GM19468 (cell line): ENCODE measurements around the gene OR2B3.
"Not testable (repeated sequence)": the region's sequence is repeated elsewhere in the genome, so short reads cannot be mapped to it uniquely, and the experiment has no call there.

Experiments used
- ATAC-seq: cut with Tn5 transposase; IDR thresholded peaks from one replicate; pipeline ENCODE4 v1.9.1; 2021; ENCODE audit warnings: mild to moderate bottlenecking, moderate library complexity, moderate number of reproducible peaks; ENCODE audit not compliant: unreplicated experiment; ENCODE audit errors: extremely low read depth

Gene OR2B3, protein sequence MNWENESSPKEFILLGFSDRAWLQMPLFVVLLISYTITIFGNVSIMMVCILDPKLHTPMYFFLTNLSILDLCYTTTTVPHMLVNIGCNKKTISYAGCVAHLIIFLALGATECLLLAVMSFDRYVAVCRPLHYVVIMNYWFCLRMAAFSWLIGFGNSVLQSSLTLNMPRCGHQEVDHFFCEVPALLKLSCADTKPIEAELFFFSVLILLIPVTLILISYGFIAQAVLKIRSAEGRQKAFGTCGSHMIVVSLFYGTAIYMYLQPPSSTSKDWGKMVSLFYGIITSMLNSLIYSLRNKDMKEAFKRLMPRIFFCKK

DNA sequence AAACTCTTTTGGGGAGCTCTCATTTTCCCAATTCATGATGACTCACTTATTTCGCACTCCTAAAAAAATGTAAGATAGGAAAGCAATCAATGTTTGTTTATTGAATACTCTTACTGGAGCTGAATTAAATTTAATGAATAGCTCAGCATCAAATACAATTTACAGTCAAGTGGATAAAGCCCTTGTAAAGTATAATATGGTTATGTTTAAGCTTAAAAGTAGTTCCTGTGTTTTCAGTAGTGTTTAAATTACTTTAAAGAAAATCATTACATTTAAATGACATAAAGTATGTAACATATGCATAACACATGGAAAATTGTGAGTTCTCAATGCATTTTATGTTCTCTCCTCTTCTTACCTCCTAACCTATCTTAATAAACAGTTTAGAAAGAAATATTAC lies at the start of gene OR2B3:
Gene OR2B3, minus strand, starts transcription at position 101 of the 400 bp plus-strand sequence. Its CDS starts 65 bp downstream, at position 36.
- ATAC-seq, result no peak

DNA sequence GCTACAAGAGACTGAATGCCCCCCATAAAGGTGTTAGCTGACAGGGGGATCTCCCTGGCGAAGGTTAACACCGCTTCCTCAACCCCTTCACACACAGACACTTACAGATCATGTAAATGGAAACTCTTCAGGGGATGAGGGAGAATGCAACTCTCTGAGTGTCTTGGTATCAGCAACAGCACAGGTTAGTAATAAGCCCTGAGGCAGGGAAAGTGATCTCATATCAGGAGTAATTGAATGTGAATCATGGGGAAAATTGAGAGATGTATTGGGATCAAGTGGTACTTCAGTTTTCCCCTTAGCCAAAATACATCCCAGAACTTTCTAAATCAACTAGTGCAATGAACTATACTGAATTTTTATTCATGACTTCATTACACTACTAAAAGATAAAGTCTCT lies 44.6 kb upstream of the OR2B3 start:
- no peak for ATAC-seq

DNA sequence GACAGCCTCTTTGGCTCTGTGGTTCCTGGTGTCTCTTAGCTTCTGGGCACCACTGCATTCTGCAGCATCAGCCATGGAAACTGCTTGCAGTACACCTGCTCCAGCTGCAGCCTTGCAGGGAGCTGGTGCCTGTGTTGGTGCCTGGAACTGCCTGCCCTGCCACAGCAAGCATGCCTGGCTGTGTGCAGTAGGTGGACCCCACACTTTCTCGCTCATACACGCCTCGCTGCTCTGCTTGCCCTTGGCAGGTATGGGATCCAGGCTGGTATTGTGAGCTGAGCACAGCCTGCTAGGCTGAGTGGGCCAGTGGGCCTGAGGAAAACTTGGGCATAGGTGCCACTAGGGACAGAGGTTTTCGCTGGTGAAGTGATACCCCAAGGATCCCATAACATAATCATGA lies 43.5 kb upstream of the OR2B3 start:
- no peak for ATAC-seq

DNA sequence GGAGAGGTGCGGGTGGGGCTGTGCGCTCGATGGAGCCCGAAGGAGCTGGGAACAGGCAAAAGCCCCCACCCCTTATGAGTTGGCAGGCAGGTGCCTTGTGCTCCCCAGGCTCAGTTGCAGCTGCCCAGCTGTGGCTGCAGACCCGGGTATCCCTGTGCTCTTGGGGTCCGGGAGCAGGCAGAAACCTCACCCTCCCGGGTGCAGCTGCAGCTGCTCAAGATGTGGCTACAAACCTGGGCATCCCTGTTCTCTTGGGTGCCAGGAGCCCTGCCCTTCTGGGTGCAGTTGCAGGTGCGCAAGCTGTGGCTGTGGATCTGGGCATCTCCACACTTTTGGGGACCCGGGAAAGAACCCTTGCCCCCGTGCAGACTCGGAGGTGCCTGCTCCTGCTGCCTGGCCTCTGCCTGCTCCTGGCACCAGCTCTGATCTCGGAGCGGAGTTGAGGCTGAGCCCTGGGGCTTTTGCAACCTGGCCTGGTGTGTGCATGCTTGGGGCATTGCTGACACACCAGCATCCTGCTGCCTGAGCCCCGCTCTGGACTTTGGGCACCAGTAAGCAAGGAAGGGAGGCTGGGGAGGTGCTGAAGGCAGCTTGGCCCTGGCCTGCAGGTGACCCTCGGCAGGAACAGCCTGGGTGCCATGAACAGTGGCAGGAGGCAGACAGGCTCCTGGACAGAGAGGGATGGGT lies 42.4 kb upstream of the OR2B3 start:
- no peak for ATAC-seq

DNA sequence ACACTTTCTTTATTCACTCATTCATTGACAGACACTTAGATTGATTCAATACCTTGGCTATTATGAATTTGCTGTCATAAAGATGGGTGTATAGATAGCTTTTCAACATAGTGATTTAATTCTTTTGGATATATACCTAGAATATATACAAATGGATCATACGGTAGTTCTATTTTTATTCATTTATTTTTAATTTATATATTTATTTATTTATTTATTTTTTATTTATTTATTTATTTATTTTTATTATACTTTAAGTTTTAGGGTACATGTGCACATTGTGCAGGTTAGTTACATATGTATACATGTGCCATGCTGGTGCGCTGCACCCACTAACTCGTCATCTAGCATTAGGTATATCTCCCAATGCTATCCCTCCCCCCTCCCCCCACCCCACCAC lies 27.9 kb upstream of the OR2B3 start:
- ATAC-seq, result not testable (repeated sequence)

DNA sequence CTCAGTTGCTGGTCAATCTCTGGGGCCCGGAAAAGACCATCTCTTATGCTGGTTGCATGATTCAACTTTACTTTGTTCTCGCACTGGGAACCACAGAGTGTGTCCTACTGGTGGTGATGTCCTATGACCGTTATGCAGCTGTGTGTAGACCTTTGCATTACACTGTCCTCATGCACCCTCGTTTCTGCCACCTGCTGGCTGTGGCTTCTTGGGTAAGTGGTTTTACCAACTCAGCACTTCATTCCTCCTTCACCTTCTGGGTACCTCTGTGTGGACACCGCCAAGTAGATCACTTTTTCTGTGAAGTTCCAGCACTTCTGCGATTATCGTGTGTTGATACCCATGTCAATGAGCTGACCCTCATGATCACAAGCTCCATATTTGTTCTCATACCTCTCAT lies 25.0 kb upstream of the OR2B3 start:
- ATAC-seq, result no peak

DNA sequence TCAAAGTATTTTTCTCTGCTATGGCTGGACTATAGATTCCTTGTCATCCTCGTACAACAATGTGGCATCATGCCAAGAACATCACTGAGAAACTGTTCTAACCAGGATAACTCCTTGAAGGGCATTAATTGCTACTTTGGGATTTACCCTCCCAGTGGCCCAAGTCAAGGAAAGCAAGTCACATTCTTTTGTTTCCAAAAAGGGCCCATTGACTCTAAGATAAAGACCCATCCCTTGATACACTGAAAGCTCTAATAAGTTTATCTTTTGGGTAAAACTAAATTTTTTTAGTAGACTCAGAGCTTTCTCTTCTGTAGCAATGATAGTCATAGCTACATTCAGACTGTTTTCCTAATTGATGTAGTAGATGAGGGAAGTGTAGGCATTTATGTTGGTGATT lies 20.6 kb upstream of the OR2B3 start, which contains the start of gene OR2J3:
Gene OR2J3, plus strand, starts transcription at position 301 of the 400 bp plus-strand sequence. CDS start 3,833 bp downstream, outside the sequence.
- no peak for ATAC-seq

DNA sequence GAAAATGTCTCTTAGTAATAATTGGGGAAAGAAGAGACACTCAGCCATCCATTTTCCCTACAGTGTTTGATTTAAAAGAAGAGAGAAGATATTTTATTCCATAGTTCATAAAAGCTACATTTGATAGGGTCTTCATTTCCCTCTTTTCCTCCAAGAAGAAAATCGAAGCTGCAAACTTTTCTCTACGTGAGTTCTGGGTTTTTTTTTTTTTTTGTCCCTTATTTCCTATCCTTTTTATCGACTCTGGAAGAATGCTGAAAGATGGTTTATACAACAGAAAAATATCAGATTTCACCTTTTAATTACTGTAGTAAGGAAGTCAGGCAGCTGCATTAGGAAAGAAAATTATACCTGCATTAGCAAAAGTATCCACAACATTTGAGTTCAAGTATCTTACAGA lies 12.1 kb upstream of the OR2B3 start, which contains the start of gene OR2J1:
Gene OR2J1, plus strand, starts transcription at position 301 of the 400 bp plus-strand sequence. CDS start 1,453 bp downstream, outside the sequence.
- no peak for ATAC-seq

DNA sequence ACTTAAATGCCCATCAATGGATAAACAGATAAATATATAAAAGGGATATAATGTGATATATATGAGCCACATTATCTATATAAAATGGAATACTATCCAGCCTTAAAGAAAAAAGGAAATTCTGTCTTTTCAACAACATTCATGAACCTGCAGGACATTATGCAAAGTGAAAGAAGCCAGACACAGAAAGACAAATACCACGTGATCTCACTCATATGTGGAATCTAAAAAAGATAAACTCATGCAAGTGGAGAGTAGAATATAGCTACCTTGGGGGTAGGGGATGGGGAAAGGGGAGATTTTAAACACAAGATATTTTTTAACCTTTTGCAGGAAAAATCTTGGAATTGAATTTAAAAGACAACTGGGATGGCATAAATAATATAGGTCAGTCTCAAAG lies 10.7 kb upstream of the OR2B3 start:
- no peak for ATAC-seq

DNA sequence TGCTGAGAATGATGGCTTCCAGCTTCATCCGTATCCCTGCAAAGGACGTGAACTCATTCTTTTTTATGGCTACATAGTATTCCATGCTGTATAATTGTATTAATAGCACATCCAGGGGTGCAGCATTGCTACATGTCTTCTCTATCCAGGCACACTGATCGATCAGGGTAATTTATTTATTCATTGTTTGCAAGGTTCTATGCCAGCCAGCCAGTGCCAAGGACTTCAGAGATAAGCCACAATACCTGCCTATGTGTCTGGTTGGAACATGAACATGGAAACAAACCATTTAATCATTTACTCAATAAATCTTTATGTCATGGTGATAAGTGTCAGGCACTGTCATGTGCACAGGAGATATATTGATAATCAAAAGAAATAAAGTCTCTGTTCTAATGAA lies 5.8 kb upstream of the OR2B3 start:
- no peak for ATAC-seq

DNA sequence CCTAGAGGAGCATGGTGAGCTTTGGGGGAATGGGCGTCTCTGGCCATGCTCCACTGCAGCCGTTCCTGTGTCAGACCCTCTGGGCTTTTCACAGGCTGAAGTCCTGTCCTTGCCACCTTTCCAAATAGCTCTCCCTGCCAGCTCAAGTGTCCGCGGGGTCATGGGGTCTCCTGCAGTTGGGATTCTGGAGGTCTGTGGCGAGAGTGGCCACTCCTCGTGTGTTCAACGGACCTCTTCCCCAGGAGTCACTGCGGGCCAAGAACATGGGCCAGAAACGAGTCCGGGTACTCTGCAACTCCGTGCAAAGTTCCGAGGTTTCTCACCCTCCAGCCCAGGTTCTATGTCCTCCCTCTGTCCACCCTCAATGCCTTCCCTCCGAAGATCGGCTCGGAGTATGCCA lies 4.7 kb downstream of the OR2B3 start:
- ATAC-seq, result no peak

DNA sequence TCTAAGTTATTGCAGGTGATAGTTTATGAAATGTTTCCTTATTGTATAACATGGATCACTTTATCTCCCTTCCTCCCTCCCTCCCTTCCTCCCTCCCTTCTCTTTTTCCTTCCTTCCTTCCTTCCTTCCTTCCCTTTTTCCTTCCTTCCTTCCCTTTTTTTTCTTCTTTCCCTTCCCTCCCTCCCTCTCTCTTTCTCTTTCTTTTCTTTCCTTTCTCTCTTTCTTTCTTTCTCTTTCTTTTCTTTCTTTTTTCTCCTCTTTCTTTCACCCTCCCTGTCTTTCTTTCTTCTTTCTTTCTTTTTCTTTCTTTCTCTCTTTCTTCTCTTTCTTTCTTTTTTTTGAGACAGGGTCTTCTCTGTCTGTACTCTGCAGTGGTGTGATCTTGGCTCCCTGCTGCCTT lies 5.8 kb downstream of the OR2B3 start:
- ATAC-seq, result no peak

DNA sequence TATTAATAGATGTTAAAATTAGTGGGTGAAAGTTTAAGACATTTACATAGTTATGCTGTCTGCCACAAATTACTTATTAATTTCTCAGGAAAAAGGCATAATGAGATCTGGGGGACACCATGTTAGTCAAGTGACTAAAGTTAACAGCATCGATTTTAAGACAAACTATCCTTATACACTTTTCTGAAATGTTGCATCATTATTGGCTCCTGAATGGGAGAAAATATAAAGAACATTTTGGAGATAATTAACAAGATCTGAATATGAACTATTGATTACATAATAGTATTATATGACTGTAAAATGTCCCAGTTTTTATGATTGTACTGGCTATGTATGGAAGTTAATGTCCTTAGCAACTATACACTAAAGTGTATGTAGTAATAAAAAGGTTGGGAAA lies 7.9 kb downstream of the OR2B3 start:
- no peak for ATAC-seq

DNA sequence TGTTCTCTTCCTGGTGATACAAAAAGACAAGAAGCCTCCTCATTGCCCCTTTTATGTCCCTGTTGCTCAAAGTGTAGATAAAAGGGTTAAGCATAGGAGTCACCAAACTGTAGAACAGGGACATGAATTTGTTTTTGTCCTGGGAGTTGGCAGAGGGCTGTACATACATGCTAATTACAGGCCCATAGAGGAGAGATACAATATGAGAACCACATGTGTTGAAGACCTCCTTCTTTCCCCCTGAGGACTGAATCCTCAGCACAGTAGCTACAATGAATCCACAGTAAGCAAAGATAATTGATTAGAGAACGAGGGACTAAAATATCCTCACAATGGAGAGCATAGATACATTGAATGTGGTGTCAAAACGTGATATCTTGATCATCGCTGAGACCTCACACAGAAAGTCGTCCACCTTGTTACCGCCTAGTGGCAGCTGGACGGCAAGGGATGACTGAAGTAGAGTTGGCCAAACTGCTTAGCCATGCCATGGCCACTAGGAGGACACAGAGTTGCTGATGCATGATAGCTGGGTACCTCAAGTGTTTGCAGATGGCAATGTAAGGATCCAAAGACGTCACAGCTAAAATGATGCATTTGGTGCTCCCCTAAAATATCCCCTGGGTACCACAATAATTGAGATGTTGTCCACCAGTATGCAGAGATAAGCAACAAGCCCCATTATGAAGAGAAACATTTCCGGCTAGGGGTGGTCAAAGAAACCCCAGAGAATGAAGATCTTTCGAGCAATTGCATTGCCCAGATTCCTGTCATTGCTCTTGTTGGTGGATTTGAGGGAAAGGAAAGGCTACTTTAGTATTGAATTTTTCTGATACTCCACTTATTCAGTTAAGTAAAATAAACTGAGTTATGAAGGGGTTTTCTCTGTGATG lies 15.0 kb downstream of the OR2B3 start:
- no peak for ATAC-seq

DNA sequence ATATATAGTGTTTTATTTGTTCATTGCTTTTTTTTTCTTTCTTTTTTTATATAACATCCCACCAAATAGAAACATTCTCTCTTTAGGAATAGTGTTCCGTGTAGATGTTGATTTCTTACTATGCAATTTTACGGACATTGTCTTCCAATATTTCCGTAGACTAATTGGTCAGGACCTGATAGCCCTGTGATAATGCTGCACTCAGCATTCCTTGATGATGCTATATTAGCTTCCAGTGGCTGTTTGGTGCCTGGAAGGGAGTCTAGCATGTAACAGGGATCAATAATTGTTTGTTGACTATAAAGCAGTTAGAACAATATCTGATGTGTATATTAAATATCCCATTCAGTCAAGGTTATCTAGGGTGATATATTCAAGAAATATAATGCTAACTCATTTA lies 35.4 kb downstream of the OR2B3 start:
- no peak for ATAC-seq

DNA sequence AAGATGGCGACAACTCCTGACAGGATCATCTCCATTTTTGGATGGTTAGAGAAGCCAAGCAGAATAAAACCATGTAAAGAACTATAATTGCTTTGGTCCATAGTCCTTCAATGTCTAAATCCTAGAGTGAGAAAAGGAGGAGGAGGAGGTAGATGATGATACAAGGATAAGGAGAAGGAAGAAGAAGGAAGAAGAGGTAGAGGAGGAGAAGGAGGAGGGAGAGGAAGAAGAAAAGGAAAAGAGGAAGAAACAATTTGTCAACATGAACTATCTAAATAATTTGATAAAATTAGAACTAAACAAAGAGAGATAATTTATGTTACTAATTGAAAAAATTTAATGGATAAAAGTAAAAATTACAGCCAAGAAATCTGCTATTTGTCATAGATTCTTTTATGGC lies 42.0 kb downstream of the OR2B3 start, which contains the start of gene OR2W1:
Gene OR2W1, minus strand, starts transcription at position 101 of the 400 bp plus-strand sequence. Its CDS starts 0 bp downstream, at position 101.
- ATAC-seq, result no peak
